ENCODE data around the gene TEN1.
A peak's percentile ranks its signal among the peaks of the same experiment; 100 is the strongest.
"Not testable (repeated sequence)": the region's sequence is repeated elsewhere in the genome, so short reads cannot be mapped to it uniquely, and the experiment has no call there.

TEN1 gene

GRCh38 chr17:75970626-75971025 lies 8.4 kb upstream of the TEN1 start:
- no peak overlapping the region for H3K4me3 Mint-ChIP-seq
- no peak for TF ChIP-seq CTCF (IDR thresholded peaks at IDR 0.05; ENCODE audit: unreplicated experiment in 3 of 3)
- no peaks in the 10 kb centered on the region for H3K27me3 Mint-ChIP-seq (ENCODE audit: low read depth)
- H3K36me3 Mint-ChIP-seq (ENCODE audit: low read depth): peaks cover 49% of the 10 kb centered on the region
- no peak overlapping the region for H3K27ac Mint-ChIP-seq
- peaks cover 9% of the 10 kb centered on the region for H3K4me1 Mint-ChIP-seq
- no peaks in the 10 kb centered on the region for H3K9me3 Mint-ChIP-seq

GRCh38 chr17:75975187-75975586 lies 3.9 kb upstream of the TEN1 start:
- not testable (repeated sequence) for H3K27me3 Mint-ChIP-seq (ENCODE audit: low read depth); H3K4me3 Mint-ChIP-seq; H3K9me3 Mint-ChIP-seq; H3K27ac Mint-ChIP-seq
- peaks cover 54% of the 10 kb centered on the region for H3K36me3 Mint-ChIP-seq (ENCODE audit: low read depth)
- peaks cover 36% of the 10 kb centered on the region for H3K4me1 Mint-ChIP-seq

- Mint-ChIP-seq H3K9me3 (no peaks in the 10 kb centered on the region), H3K36me3 (ENCODE audit: low read depth) (peaks cover 48% of the 10 kb centered on the region), H3K27ac (peak overlapping the region; percentile 1 to 62 (median 51)), H3K27me3 (ENCODE audit: low read depth) (no peaks in the 10 kb centered on the region), H3K4me1 (peaks cover 40% of the 10 kb centered on the region), H3K4me3 (peak overlapping the region; percentile 48 to 67 (median 56))
- TF ChIP-seq CTCF (IDR thresholded peaks at IDR 0.05; ENCODE audit: unreplicated experiment in 3 of 3): no peak
Observed at GRCh38 chr17:75975757-75976174, 3.3 kb upstream of the TEN1 start.

GRCh38 chr17:75976175-75976848 lies 2.7 kb upstream of the TEN1 start:
- H3K27ac Mint-ChIP-seq: peak overlapping the region; percentile 1 to 62 (median 51)
- no peak for TF ChIP-seq CTCF (IDR thresholded peaks at IDR 0.05; ENCODE audit: unreplicated experiment in 3 of 3)
- H3K9me3 Mint-ChIP-seq: no peaks in the 10 kb centered on the region
- H3K4me1 Mint-ChIP-seq: peaks cover 45% of the 10 kb centered on the region
- H3K36me3 Mint-ChIP-seq (ENCODE audit: low read depth): peaks cover 45% of the 10 kb centered on the region
- H3K4me3 Mint-ChIP-seq: peak overlapping the region; percentile 55 to 64 (median 58)
- no peaks in the 10 kb centered on the region for H3K27me3 Mint-ChIP-seq (ENCODE audit: low read depth)

- peak overlapping the region; percentile 100 for H3K27ac Mint-ChIP-seq
- peaks cover 19% of the 10 kb centered on the region for H3K36me3 Mint-ChIP-seq (ENCODE audit: low read depth)
- peak overlapping the region; percentile 92 to 95 (median 95) for H3K4me3 Mint-ChIP-seq
- H3K9me3 Mint-ChIP-seq: no peaks in the 10 kb centered on the region
- TF ChIP-seq CTCF (IDR thresholded peaks at IDR 0.05; ENCODE audit: unreplicated experiment in 3 of 3): no peak
- no peaks in the 10 kb centered on the region for H3K27me3 Mint-ChIP-seq (ENCODE audit: low read depth)
- peaks cover 69% of the 10 kb centered on the region for H3K4me1 Mint-ChIP-seq
Observed at GRCh38 chr17:75979705-75980187, 706 bp downstream of the TEN1 start.

- TF ChIP-seq CTCF (IDR thresholded peaks at IDR 0.05; ENCODE audit: unreplicated experiment in 3 of 3): no peak
- Mint-ChIP-seq H3K27ac (peak overlapping the region; percentile 100), H3K4me3 (peak overlapping the region; percentile 92 to 95 (median 95)), H3K36me3 (ENCODE audit: low read depth) (peaks cover 19% of the 10 kb centered on the region), H3K27me3 (ENCODE audit: low read depth) (no peaks in the 10 kb centered on the region), H3K4me1 (peaks cover 69% of the 10 kb centered on the region), H3K9me3 (no peaks in the 10 kb centered on the region)
Observed at GRCh38 chr17:75980188-75981018, 1.4 kb downstream of the TEN1 start.

Measured in nephron (organoid).